RCC 7860 (cell line): Measurements from ENCODE around the gene FKBP3.
"Not testable (repeated sequence)": the region's sequence is repeated elsewhere in the genome, so short reads cannot be mapped to it uniquely, and the experiment has no call there.

Experiments
- DNase-seq: peaks from one replicate; pipeline ENCODE4 v3.0.0-alpha.2; 2015; ENCODE audit warnings: low spot score
- FAIRE-seq: peaks from 2 replicates; lab custom pipeline; 2012; peaks lifted over from hg19 to GRCh38; lab: Jason Lieb, UNC

The FKBP3 gene

GRCh38 chr14:45114327-45114726, 20.0 kb downstream of the FKBP3 start:
- no peak for FAIRE-seq
- DNase-seq = no peak

- FAIRE-seq = no peak
- no peak for DNase-seq
Observed at GRCh38 chr14:45112896-45113781, 21.1 kb downstream of the FKBP3 start.

DNA sequence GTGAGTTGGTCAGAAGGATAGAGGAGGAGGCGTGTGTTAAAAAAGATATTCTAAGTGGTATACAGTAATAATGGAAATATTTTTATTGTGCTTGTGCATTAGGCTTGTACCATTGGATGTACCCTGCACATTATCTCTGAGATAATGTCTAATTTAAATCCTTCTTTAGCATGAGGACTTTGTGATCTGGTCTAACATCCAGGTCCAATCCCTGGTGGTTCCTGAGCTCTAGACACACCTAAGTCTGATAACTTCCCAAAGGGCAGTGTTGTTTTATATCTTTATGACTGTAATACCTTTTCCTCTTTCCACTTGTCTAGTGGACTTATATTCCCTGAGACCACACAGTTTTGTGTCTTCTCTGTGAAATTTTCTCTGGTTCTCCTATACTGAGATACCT, 29.7 kb downstream of the FKBP3 start:
- no peak for FAIRE-seq
- no peak for DNase-seq

DNA sequence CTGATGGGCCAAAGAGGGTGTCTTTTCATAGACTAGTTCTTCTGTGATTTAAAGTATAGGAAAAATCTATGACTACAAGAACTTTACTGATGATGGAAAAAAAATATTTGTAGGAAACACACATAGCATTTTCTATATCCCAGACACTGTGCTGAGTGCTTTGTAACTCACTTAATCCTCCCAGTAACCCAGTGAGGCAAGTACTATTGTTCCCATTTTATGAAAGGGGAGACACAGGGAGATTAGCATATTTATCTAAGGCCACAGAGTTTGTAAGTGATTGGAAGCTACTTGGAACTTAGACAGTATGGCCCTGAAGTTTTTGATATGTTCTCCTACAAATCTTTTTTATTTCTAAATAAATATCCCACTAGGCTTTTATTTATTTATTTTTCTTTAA, 30.5 kb downstream of the FKBP3 start:
- DNase-seq = no peak
- no peak for FAIRE-seq

- FAIRE-seq (no peak), DNase-seq (no peak)
Observed at GRCh38 chr14:45096218-45096617, 38.1 kb downstream of the FKBP3 start.

- FAIRE-seq (no peak), DNase-seq (no peak)
Observed at GRCh38 chr14:45095143-45095542, 39.1 kb downstream of the FKBP3 start.

- FAIRE-seq (no peak), DNase-seq (no peak)
Observed at GRCh38 chr14:45094275-45094674, 40.0 kb downstream of the FKBP3 start.

GRCh38 chr14:45091710-45092109, 42.6 kb downstream of the FKBP3 start:
- DNase-seq = no peak
- no peak for FAIRE-seq

- no peak for FAIRE-seq
- DNase-seq = no peak
Observed at GRCh38 chr14:45089813-45090212, 44.5 kb downstream of the FKBP3 start.

GRCh38 chr14:45084946-45085346, 49.3 kb downstream of the FKBP3 start:
- no peak for FAIRE-seq

DNA sequence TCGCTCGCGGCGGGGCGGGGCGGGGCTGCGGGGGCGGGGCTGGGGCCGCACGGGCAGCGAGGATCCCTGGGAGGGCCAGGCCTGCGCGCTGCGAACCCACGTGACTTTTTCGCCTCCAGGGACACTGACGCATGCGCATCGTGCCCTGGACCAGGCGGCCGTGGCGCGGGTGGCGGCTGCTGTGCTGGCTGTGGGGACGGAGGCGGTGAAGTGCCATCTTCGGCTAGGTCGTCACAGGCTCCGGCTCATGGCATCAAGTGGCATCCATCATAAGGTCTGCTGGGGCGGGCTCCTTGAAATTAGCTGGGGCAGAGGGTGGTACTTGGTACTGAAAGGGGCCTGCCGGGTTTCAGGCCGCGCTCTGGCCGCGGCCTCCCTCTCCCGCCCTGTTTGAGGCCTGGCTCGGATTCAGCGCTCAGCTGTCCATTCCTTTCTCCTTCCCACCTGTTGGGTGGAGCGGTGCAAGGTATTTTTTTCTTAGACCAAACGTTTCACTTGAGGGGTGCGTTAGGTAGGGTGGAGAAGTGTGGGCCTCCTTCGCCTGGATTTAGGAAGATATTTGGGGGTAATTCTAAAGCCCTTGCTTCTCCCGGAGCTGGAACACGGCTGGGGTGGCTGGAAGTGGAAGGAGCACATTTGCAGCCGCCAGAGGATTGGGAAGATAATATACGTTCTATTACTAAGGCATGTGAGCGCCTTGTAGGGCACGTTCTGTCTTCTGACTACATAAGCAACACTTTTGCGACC, 50.1 kb downstream of the FKBP3 start, which contains the start of gene PRPF39:
TSS of gene PRPF39 (plus strand) at position 141 of the 747 bp plus-strand sequence. CDS start 11,124 bp downstream, outside the sequence.
- no peak for FAIRE-seq
- DNase-seq = peak; percentile 68

More at GRCh38 chr14:45084946-45085346, 49.3 kb downstream of the FKBP3 start:
- DNase-seq = no peak

DNA sequence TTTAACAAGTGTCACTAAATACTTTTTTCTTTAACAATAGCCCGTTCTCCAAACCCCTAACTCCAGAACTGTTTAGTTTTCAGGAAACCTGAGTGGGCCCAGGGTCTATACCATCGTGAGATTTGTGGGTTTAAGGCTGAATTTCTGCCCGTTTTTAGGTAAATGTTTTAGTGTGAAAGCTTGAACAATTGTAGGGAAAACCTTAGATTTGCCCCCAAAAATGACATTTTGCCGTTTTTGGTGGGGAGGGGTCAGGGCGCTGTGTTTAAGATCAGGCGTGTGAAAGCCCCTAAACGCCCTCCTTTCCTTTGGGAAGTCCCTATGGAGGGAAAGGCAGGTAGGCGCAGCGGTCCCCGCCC, 50.7 kb downstream of the FKBP3 start:
- no peak for FAIRE-seq
- DNase-seq = no peak

GRCh38 chr14:45082420-45082819, 51.9 kb downstream of the FKBP3 start:
- no peak for DNase-seq
- FAIRE-seq = no peak

- not testable (repeated sequence) for DNase-seq, FAIRE-seq
Observed at GRCh38 chr14:45081096-45081495, 53.2 kb downstream of the FKBP3 start.

DNA sequence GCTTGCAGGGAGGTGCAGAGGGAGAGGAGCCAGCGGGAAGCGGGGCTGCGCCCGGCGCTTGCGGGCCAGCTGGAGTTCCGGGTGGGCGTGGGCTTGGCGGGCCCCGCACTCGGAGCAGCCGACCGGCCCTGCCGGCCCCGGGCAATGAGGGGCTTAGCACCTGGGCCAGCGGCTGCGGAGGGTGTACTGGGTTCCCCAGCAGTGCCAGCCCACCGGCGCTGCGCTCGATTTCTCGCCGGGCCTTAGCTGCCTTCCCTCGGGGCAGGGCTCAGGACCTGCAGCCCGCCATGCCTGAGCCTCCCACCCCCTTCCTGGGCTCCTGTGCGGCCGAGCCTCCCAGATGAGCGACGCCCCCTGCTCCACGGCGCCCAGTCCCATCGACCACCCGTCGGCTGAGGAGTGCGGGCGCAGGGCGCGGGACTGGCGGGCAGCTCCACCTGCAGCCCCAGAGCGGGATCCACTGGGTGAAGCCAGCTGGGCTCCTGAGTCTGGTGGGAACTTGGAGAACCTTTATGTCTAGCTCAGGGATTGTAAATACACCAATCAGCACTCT, 53.8 kb downstream of the FKBP3 start:
- not testable (repeated sequence) for FAIRE-seq

DNA sequence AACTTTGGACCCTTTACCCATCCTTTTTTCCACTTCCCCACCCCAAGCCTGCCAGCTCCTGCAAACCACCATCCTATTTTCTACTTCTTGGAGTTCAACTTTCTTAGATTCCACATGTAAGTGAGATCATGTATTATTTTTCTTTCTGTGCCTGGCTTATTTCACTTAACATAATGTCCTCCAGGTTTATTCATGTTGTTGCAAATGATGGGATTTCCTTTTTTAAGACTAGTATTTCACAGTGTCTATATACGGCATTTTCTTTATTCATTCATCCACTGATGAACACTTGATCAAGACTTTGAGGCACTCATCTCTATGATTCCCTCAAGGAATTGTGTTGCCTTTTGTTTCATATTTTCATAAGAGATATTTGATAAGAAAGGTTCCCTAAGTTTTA, 56.0 kb downstream of the FKBP3 start:
- DNase-seq (no peak), FAIRE-seq (no peak)

More for the DNA sequence above, 53.8 kb downstream of the FKBP3 start:
- not testable (repeated sequence) for DNase-seq

DNA sequence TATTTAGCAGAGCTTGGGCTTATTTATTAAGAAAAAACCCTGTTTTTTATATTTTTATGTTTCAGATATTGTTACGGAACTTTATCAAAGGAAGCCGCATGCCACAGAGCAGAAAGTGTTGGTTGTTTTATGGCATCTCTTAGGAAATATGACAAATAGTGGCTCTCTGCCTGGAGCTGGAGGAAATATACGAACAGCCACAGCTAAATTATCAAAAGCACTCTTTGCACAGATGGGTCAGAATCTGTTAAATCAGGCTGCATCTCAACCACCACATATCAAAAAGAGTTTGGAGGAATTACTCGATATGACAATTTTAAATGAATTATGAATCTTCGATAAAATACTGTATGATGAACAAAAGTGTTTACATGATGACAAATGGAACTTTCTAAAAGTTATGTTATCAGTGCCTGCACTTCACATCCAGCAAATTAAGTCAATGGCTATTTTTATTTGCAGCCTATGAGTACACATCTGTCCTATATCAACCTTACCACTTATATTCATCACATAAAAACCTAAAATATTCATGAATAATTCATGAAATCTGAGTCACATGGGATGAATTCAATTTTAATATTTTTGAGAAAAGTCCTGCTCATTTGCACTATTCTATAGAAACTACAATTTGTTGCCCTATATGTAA, 60.9 kb downstream of the FKBP3 start:
- DNase-seq = no peak
- no peak for FAIRE-seq

DNA sequence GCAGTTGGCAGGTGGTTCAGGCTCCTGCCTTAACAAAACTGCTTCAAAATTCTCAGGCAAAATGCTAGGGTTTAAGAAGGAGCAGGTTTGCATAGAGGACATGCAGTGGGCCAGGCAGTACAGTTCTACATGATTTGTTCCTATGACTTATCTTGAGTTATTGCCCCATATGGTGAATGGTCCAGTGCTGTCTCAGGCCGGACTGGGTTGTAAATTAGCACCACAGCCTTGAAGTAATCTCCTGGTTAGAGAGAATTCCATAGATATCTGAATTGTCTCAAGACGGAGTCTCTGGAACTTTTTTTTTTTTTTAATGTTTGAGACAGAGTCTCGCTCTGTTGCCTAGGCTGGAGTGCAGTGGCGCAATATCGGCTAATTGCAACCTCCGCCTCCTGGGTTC, 62.2 kb downstream of the FKBP3 start:
- DNase-seq = no peak
- FAIRE-seq = no peak

DNA sequence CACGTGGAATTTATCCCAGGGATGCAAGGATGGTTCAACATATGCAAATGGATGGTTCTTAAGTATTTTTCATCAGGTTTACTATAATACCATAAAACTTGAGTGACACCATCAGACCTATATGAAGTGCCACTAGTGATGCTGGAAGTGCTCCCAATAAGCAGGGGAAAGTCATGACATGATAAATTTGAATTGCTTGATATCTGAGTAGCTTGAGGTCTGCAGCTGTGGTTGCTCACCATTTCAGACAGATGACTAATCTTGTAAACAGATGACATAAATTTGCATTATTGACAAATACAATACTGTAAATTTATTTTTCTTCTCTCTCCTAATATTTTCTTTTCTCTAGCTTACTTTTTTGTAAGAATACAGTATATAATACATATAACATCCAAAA, 64.1 kb downstream of the FKBP3 start:
- DNase-seq (no peak), FAIRE-seq (no peak)

DNA sequence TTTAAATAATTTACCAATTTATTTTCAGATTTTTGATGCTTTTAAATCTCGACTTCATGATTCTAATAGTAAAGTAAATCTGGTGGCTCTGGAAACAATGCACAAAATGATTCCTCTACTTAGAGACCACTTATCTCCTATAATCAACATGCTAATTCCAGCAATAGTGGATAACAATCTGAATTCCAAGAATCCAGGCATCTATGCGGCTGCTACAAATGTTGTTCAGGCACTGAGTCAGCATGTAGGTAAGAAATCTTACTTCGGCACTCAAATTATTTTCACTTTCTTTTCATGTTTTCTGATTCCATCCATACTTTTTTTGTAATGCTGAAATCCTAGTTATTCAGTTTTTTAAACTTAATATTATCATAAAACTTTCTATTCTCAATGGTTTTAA, 65.9 kb downstream of the FKBP3 start:
- DNase-seq (no peak), FAIRE-seq (no peak)

DNA sequence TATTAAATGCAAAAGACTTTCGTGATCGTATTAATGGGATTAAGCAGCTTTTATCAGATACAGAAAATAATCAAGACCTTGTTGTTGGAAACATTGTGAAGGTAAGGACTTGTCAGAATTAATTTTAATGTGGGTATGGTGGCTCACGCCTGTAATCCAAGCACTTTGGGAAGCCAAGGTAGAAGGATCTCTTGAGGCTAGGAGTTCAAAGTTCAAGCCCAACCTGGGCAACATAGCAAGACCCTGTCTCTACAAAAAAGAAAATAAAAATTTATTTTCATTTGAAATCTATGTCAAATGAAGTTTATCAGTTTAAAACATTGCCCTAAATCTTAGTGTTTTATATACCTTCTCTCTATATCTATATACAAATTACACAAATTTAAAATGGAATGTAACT, 67.6 kb downstream of the FKBP3 start:
- DNase-seq = no peak
- FAIRE-seq = no peak
